Dendritic cell treated with granulocyte-macrophage colony-stimulating factor and Interleukin-4, amounts not matched to agents 40 ng/mL and 50 ng/mL, for 4 days (primary cell): Measurements from ENCODE around the gene GDF2.

ENCODE experiments used
- H3K27ac Mint-ChIP-seq: one replicate; pipeline ENCODE4 v1.8.0; 2022; ENCODE audit warnings: mild to moderate bottlenecking, mixed read lengths
- H3K27me3 Mint-ChIP-seq: one replicate; pipeline ENCODE4 v1.8.0; 2022; ENCODE audit warnings: mild to moderate bottlenecking, mixed read lengths
- H3K36me3 Mint-ChIP-seq: one replicate; pipeline ENCODE4 v1.8.0; 2022; ENCODE audit warnings: low read depth, mixed read lengths
- H3K4me1 Mint-ChIP-seq: one replicate; pipeline ENCODE4 v1.8.0; 2022; ENCODE audit warnings: low read depth, mixed read lengths
- H3K4me3 Mint-ChIP-seq: one replicate; pipeline ENCODE4 v1.8.0; 2022; ENCODE audit warnings: mild to moderate bottlenecking, moderate library complexity, mixed read lengths
- H3K9me3 Mint-ChIP-seq: one replicate; pipeline ENCODE4 v1.8.0; 2022; ENCODE audit warnings: mixed read lengths
- intact Hi-C: fragments of 100-400 bp; cut with micrococcal nuclease; formaldehyde crosslinking; loops from one replicate; pipeline ENCODE4 v1.15.0; 2022

Gene GDF2

DNA sequence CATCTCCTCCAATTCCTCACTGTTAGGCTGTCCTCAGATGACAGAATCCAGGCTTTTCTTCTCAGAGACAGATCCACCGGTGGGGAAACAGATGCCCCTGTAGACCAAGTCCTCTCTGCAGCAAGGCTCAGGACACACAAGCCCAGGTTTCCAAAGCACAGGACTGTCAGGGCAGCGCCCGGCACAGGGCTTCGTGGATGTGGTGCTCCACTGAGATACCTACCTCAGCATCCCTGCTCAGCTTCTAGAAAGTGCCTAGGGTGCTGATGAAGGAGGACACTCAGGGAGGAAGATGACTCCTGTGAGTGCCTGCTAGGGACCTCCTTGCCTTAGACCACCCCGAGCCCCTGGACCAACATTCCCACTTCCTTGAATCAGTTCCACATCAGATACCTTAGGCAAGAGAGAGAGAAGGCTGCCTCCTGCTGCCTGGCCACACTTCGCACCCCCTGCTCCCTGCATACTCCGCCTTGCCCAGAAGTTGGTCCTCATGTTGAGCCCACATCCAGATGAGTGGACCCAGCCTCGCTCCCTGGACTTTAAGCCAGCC is 17.0 kb downstream of the GDF2 start:
- Mint-ChIP-seq H3K9me3 (no peaks in the 10 kb centered on the region), H3K27me3 (peaks cover 13% of the 10 kb centered on the region), H3K36me3 (no peaks in the 10 kb centered on the region), H3K27ac (no peak overlapping the region), H3K4me1 (peaks cover 11% of the 10 kb centered on the region), H3K4me3 (no peak overlapping the region)
- intact Hi-C loops, result no loop called here

DNA sequence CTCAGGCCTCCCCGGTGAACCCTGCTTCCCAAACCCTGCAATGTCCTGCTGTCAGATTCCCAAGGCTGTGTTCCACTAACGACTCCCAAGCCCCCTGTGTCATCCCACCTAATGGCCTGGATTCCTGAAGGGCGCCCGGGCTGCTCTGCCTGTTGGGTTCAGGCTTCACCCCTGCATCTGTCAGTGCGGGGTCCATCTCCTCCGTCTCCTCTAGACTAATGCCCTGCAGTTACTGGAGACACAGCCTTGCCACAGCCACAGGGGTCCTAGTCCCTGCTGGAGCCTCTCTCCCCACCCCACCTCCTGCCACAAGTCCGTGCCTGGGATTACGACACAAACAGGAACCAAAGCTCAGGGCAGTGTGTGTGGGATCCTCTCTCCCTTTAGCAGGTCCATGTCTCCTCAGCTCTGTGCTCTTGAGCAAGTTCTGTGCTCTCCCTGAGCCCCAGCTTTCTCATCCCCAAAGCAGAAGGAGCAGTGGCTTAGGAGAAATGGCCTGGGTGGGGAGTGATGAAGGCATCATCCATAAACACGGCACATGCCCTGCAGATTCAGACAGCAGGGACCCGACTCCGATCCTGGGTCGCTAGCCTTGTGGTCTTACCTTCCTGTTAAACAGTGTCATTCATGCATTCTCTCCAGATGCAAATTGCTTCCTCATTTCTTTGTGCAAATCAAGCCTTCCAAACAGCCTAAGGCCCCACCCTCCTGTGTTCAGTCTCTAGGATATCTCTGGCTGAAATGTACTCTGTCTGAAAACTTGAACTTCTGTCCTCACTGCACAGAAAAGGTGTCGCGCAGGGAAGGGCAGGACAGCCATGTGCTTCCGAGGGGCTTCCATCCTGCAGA is 17.7 kb downstream of the GDF2 start:
- Mint-ChIP-seq H3K9me3 (no peaks in the 10 kb centered on the region), H3K27ac (no peak overlapping the region), H3K36me3 (no peaks in the 10 kb centered on the region), H3K4me1 (peaks cover 11% of the 10 kb centered on the region), H3K27me3 (peaks cover 11% of the 10 kb centered on the region), H3K4me3 (no peak overlapping the region)
- intact Hi-C loops, result no loop called here

DNA sequence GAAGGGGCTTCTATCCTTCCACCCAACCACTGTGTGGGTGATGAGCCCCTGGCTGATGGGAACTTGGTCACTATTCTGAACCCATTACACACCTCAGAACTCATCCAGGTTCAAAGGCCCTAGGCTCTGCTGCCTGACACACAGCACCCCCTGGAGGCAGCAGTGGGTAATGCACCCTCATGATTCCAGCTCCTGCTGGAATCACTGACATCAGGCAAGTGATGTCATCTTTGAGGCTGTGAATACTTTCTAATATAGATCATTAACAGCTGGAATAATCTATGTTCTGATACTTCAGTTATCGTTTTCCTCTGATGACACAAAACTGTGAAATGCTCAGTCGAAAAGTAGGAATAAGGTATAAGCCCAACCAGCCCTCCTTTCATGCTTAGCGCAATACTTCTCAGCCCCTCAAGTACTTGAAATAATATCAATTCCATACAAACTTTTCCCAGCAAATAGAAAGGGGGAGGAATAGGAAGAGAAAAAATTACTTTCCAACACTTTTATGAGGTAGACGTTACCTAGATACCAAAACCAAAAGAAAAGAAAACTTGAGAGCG is 18.4 kb downstream of the GDF2 start:
- H3K36me3 Mint-ChIP-seq, result no peaks in the 10 kb centered on the region
- no peaks in the 10 kb centered on the region for H3K9me3 Mint-ChIP-seq
- no peak overlapping the region for H3K4me3 Mint-ChIP-seq
- intact Hi-C loops, result no loop called here
- no peak overlapping the region for H3K27ac Mint-ChIP-seq
- H3K27me3 Mint-ChIP-seq, result peaks cover 11% of the 10 kb centered on the region
- H3K4me1 Mint-ChIP-seq, result peaks cover 11% of the 10 kb centered on the region

DNA sequence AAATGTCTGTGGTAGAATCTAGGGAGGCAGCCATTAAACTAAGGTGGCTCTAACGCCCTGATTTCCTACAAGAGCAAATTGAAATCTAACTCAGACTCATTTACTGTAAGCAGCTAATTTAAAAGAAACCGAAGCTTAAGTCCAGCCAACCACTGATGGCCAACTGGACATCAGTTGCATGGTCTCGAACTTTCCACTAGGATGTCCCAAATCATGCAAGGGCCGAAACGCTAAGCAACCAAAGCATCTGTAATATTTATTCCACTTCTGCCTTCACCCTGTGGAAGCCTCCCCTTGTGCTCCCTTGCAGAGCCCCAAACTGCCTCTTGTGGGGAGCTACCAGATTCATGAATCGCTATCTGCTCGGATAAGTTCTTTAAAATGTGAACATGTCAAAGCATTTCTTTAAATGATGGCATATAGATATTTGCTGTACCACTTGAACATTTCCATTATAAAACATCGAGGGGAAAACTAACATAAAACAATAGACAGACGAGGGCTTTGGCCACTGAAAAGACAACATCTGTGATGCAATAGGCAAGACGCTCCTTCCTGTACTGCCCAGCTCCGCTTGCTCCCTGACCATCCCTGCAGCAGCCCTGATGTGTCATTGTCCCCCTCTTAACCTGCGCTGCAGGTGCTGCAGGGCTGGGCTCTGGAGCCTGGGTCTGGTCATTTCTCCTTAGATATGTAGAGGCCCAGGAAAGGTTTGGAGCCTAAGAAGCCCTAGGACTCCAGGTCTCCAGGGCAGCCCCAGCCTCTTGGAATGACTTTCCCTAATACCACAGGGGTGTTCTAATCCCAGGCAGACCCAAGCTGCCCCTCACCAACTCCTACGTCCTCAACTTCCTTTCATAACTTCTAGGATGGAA is 23.0 kb downstream of the GDF2 start:
- intact Hi-C loops, result no loop called here
- Mint-ChIP-seq H3K27me3 (peaks cover 3% of the 10 kb centered on the region), H3K4me1 (peaks cover 4% of the 10 kb centered on the region), H3K4me3 (no peak overlapping the region), H3K27ac (no peak overlapping the region), H3K36me3 (no peaks in the 10 kb centered on the region), H3K9me3 (no peaks in the 10 kb centered on the region)

DNA sequence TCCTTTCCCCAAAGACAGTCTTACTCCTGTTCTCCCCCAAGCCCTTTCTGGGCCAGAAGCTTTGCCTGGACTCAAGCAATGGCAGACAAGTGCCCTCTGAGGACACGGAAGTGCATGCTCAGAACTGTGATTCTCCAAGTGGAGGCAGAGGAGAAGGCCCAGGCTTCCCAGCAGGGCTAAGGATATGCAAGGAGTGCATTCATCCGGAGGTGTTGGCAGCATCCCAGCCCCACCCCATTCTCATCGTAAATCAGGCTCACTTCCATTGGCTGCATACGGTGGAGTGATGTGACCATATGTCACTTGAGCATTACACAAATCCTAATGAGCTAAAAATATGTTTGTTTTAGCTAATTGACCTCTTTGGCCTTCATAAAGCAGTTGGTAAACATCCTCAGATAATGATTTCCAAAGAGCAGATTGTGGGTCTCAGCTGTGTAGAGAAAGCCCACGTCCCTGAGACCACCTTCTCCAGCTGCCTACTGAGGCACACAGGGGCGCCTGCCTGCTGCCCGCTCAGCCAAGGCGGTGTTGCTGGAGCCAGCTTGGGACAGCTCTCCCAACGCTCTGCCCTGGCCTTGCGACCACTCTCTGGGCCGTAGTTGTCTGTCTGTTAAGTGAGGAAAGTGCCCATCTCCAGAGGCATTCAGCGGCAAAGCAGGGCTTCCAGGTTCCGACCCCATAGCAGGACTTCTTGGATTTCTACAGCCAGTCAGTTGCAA is 24.5 kb downstream of the GDF2 start:
- H3K27ac Mint-ChIP-seq, result no peak overlapping the region
- H3K4me3 Mint-ChIP-seq, result no peak overlapping the region
- H3K27me3 Mint-ChIP-seq, result no peaks in the 10 kb centered on the region
- no peaks in the 10 kb centered on the region for H3K36me3 Mint-ChIP-seq
- H3K4me1 Mint-ChIP-seq, result no peaks in the 10 kb centered on the region
- H3K9me3 Mint-ChIP-seq, result no peaks in the 10 kb centered on the region
- intact Hi-C loops, result no loop called here

DNA sequence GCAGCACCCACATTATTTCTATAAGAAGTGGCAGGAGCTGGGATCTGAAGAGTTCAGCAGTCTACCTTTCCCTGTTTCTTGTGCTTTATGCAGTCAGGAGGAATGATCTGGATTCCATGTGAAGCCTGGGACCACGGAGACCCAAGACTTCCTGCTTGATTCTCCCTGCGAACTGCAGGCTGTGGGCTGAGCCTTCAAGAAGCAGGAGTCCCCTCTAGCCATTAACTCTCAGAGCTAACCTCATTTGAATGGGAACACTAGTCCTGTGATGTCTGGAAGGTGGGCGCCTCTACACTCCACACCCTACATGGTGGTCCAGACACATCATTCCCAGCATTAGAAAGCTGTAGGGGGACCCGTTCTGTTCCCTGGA is 25.0 kb downstream of the GDF2 start:
- no peaks in the 10 kb centered on the region for H3K36me3 Mint-ChIP-seq
- intact Hi-C loops, result no loop called here
- no peak overlapping the region for H3K27ac Mint-ChIP-seq
- no peak overlapping the region for H3K4me3 Mint-ChIP-seq
- H3K27me3 Mint-ChIP-seq, result no peaks in the 10 kb centered on the region
- H3K9me3 Mint-ChIP-seq, result no peaks in the 10 kb centered on the region
- H3K4me1 Mint-ChIP-seq, result no peaks in the 10 kb centered on the region

DNA sequence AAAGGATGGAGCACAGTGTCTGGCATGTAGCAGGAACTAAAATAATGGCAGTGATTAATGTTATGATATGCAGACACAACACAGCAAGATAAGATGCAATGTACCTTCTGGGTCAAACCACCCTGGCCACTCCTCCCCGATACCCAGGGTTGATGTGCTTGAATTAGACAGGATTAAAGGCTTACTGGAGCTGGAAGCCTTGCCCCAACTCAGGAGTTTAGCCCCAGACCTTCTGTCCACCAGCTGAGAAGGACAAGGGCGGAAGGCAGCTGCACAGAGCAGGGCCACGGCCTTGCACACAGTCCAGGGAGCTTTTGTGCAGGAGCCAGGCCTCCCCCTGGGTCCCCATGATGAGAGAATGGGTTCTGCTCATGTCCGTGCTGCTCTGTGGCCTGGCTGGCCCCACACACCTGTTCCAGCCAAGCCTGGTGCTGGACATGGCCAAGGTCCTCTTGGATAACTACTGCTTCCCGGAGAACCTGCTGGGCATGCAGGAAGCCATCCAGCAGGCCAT is 25.9 kb downstream of the GDF2 start, which contains the start of gene RBP3:
Gene RBP3 (plus strand): TSS at position 226 of the 514 bp plus-strand sequence. CDS start 122 bp downstream, at position 348.
- intact Hi-C loops, result no loop called here
- no peaks in the 10 kb centered on the region for H3K4me1 Mint-ChIP-seq
- no peak within 1 kb of the TSS for H3K4me3 Mint-ChIP-seq
- H3K27me3 Mint-ChIP-seq, result no peaks in the 10 kb centered on the region
- H3K9me3 Mint-ChIP-seq, result no peaks in the 10 kb centered on the region
- H3K36me3 Mint-ChIP-seq, result no peaks in the 10 kb centered on the region
- H3K27ac Mint-ChIP-seq, result no peak within 1 kb of the TSS

DNA sequence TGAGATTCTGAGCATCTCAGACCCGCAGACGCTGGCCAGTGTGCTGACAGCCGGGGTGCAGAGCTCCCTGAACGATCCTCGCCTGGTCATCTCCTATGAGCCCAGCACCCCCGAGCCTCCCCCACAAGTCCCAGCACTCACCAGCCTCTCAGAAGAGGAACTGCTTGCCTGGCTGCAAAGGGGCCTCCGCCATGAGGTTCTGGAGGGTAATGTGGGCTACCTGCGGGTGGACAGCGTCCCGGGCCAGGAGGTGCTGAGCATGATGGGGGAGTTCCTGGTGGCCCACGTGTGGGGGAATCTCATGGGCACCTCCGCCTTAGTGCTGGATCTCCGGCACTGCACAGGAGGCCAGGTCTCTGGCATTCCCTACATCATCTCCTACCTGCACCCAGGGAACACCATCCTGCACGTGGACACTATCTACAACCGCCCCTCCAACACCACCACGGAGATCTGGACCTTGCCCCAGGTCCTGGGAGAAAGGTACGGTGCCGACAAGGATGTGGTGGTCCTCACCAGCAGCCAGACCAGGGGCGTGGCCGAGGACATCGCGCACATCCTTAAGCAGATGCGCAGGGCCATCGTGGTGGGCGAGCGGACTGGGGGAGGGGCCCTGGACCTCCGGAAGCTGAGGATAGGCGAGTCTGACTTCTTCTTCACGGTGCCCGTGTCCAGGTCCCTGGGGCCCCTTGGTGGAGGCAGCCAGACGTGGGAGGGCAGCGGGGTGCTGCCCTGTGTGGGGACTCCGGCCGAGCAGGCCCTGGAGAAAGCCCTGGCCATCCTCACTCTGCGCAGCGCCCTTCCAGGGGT is 26.6 kb downstream of the GDF2 start:
- Mint-ChIP-seq H3K9me3 (no peaks in the 10 kb centered on the region), H3K27ac (no peak overlapping the region), H3K36me3 (no peaks in the 10 kb centered on the region), H3K4me3 (no peak overlapping the region), H3K4me1 (no peaks in the 10 kb centered on the region), H3K27me3 (no peaks in the 10 kb centered on the region)
- intact Hi-C loops, result no loop called here

DNA sequence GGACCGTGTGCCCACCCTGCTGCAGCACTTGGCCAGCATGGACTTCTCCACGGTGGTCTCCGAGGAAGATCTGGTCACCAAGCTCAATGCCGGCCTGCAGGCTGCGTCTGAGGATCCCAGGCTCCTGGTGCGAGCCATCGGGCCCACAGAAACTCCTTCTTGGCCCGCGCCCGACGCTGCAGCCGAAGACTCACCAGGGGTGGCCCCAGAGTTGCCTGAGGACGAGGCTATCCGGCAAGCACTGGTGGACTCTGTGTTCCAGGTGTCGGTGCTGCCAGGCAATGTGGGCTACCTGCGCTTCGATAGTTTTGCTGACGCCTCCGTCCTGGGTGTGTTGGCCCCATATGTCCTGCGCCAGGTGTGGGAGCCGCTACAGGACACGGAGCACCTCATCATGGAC is 27.3 kb downstream of the GDF2 start:
- Mint-ChIP-seq H3K36me3 (no peaks in the 10 kb centered on the region), H3K4me3 (no peak overlapping the region), H3K27me3 (no peaks in the 10 kb centered on the region), H3K4me1 (no peaks in the 10 kb centered on the region), H3K27ac (no peak overlapping the region), H3K9me3 (no peaks in the 10 kb centered on the region)
- intact Hi-C loops, result no loop called here

DNA sequence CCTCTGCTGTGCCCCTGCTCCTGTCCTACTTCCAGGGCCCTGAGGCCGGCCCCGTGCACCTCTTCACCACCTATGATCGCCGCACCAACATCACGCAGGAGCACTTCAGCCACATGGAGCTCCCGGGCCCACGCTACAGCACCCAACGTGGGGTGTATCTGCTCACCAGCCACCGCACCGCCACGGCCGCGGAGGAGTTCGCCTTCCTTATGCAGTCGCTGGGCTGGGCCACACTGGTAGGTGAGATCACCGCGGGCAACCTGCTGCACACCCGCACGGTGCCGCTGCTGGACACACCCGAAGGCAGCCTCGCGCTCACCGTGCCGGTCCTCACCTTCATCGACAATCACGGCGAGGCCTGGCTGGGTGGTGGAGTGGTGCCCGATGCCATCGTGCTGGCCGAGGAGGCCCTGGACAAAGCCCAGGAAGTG is 27.7 kb downstream of the GDF2 start:
- intact Hi-C loops, result no loop called here
- Mint-ChIP-seq H3K36me3 (no peaks in the 10 kb centered on the region), H3K27me3 (no peaks in the 10 kb centered on the region), H3K9me3 (no peaks in the 10 kb centered on the region), H3K4me1 (no peaks in the 10 kb centered on the region), H3K4me3 (no peak overlapping the region), H3K27ac (no peak overlapping the region)

DNA sequence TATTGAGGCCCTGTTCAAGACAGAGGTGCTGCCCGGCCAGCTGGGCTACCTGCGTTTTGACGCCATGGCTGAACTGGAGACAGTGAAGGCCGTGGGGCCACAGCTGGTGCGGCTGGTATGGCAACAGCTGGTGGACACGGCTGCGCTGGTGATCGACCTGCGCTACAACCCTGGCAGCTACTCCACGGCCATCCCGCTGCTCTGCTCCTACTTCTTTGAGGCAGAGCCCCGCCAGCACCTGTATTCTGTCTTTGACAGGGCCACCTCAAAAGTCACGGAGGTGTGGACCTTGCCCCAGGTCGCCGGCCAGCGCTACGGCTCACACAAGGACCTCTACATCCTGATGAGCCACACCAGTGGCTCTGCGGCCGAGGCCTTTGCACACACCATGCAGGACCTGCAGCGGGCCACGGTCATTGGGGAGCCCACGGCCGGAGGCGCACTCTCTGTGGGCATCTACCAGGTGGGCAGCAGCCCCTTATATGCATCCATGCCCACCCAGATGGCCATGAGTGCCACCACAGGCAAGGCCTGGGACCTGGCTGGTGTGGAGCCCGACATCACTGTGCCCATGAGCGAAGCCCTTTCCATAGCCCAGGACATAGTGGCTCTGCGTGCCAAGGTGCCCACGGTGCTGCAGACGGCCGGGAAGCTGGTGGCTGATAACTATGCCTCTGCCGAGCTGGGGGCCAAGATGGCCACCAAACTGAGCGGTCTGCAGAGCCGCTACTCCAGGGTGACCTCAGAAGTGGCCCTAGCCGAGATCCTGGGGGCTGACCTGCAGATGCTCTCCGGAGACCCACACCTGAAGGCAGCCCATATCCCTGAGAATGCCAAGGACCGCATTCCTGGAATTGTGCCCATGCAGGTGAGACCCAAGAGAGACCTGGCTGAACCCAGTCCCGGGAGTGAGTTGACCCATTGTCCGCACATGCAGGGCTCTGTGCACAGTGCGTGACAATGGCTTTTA is 28.7 kb downstream of the GDF2 start:
- Mint-ChIP-seq H3K27me3 (no peaks in the 10 kb centered on the region), H3K4me3 (no peak overlapping the region), H3K4me1 (no peaks in the 10 kb centered on the region), H3K36me3 (no peaks in the 10 kb centered on the region), H3K9me3 (no peaks in the 10 kb centered on the region), H3K27ac (no peak overlapping the region)
- intact Hi-C loops, result no loop called here
